HG03139 (cell line): ENCODE measurements around the gene ATP6V0C.

ENCODE experiments used
- ATAC-seq: cut with Tn5 transposase; IDR thresholded peaks from one replicate; pipeline ENCODE4 v1.9.1; 2021; ENCODE audit not compliant: unreplicated experiment

Gene ATP6V0C

DNA sequence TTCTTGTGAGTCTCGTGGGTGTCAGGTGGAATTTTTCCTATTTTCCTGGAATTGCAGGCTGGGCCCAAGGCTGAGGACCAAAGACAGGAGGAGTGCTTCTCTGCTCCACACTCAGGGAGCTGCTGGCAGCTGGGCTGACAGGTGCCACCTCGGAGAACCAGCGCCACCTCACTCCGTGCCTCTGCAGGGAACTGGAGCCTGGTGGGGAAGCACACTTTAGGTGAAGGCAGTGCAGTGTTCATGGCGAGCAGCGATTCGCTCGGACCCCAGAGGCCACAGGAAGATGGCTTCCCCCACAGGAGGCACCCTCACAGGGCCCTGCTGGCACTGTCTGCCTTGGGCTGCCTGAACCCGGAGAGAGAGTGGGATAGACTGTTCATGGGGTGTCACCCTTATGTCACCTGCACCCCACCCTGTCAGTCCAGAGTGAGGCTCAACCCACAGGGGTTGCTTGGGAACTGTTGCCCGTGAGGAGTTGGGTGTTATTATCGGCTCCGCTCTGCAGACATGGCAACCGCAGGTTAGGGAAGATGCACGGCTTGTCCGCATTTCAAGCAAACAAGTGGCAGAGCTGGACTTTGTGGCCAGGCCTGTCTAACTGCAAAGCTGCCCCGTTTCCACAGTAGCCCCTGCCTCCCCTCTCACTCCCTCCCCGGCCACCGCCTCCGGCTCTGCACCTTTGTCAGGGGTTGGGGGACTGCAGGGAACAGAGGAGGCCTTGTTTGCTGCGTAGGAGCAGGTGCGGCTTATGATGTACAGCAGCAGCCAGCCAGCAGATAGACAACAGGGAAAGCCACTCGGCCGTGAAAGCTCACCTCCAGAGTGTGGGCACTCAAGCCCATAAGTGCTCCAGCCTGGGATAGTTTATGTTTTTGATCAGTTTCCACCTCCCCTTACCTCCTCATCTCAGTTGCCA, 23.3 kb upstream of the ATP6V0C start:
- no peak for ATAC-seq

DNA sequence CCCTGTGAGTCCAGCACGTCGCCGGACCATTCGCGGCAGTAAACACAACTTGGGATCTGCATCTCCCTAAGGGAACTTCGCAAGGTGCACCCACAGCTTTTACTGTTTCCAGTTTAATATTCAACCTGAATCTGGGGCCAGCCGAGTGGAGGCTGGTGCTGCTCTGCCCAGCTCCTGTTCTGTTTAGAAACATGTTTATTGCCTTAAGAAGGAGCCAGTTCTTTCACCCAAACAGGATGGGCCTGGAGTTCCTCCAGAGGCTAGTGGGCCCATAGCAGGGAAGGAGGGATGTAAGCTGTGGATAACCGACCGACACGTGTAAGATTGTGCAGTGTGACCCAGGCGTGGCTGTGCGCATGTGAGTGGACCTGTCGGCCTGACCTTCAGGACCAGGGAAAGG, 21.5 kb upstream of the ATP6V0C start:
- ATAC-seq = no peak

DNA sequence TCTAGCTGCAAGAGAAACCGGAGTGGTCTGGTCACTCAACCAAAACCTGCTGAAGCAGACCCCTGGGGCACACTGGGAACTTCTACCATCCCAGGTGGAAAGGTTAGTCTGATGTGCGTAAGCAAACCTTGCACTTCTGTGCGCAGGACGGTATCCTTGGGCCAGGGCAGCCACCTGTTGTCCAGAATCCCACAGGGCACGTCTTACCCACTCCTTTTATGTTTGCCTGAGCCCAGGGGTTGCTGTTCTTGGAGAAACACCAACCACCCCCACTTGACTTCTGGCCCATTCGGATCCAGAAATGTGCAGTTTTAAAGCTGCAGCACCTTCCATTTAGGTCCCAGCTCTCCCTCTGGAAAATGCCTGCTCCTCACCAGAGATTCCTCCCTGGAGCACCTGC, 20.1 kb upstream of the ATP6V0C start:
- no peak for ATAC-seq

DNA sequence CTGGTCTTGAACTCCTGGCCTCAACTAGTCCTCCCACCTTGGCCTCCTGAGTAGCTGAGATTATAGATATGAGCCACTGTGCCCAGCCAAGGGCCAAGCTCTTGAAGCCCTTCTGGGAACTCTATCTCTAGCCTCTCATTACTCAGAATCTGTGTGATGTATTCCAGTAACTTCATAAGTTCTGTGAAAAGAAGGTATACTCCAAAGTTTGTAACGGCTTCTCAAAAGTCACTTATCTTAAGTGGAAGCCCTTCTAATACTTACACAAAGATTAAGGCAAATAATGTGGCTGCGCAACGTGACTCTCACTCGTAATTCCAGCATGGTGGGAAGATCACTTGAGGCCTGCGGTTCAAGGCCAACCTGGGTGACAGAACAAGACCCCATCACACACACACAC, 19.1 kb upstream of the ATP6V0C start:
- ATAC-seq = no peak

DNA sequence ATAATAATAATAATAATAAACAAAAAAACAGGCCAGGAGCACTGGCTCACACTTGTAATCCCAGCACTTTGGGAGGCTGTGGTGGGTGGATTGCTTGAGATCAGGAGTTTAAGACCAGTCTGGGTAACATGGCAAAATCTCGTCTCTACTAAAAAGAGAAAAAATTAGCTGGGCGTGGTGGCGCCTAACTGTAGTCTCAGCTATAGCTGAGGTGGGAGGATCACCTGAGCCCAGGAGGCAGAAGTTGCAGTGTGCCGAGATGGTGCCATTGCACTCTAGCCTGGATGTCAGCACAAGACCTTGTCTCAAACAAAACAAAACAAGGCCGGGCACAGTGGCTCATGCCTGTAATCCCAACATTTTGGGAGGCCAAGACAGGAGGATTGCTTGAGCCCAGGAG, 18.7 kb upstream of the ATP6V0C start:
- ATAC-seq = no peak

DNA sequence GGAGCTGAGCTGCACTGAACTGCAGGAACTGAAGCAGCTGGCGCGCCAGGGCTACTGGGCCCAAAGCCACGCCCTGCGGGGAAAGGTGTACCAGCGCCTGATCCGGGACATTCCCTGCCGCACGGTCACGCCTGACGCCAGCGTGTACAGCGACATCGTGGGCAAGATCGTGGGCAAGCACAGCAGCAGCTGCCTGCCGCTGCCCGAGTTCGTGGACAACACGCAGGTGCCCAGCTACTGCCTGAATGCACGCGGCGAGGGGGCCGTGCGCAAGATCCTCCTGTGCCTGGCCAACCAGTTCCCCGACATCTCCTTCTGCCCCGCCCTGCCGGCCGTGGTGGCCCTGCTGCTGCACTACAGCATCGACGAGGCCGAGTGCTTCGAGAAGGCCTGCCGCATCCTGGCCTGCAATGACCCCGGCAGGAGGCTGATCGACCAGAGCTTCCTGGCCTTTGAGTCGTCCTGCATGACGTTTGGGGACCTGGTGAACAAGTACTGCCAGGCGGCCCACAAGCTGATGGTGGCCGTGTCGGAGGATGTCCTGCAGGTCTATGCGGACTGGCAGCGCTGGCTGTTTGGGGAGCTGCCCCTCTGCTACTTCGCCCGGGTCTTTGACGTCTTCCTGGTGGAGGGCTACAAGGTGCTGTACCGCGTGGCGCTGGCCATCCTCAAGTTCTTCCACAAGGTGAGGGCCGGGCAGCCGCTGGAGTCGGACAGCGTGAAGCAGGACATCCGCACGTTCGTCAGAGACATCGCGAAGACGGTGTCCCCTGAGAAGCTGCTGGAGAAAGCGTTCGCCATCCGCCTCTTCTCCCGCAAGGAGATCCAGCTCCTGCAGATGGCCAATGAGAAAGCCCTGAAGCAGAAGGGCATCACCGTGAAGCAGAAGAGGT, 17.3 kb upstream of the ATP6V0C start:
- no peak for ATAC-seq

DNA sequence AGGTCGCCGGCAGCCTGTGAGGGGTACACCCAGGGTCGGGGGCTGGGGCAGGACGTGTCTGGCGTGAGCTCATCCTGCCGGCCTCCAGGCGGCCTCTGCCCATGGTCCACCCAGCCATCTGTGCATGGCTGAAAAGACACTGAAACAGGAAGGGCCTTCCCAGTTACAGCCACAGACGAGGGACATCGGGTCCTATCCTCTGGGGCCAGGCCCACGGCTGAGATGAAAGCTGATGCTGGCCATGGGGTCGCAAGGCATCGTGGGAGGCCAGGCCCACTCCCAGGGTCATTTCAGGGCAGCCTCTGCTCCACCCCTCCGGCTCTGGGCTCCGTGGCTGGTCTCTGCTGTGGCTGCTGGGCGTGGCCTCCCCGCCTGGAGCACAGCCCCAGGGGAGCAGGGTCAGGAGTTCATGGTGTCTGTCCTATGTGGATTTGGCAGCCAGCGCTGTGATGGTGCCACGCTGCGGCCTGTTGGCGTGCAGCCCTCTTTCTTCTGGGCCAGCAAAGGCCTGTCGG, 16.6 kb upstream of the ATP6V0C start:
- ATAC-seq = no peak

DNA sequence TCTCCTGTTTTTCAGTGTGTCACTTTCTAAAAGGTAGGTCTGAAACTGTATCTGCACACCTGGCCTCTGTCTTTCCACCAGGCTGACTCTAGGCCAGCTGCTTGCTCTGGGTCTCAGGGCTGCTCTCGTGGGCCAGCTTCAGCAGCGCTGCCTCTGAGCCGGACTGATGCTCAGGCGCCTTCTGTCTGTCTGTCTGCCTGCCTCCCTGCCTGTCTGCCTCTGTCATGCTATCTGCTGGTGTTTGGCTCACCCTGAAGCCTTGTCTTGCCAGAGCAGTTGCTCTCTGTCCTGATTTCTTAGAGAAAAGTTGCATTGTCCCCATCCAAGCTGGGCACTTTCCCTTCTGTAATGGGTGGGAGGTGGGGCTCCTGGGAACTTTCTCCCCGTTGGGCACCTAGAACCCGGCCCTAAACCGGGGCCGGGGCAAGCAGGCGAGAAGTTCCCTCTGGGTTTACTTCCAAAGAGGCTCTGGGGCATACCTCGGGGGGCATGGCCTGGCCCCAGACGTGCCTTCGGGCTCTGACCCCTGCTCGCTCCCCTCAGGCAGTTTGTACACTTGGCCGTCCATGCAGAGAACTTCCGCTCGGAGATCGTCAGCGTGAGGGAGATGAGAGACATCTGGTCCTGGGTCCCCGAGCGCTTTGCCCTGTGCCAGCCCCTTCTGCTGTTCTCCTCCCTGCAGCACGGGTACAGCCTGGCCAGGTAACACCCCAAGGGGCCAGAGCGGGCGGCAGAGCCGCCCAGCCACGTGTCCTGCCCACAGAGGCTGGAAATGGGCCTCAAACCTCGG, 15.9 kb upstream of the ATP6V0C start:
- no peak for ATAC-seq

DNA sequence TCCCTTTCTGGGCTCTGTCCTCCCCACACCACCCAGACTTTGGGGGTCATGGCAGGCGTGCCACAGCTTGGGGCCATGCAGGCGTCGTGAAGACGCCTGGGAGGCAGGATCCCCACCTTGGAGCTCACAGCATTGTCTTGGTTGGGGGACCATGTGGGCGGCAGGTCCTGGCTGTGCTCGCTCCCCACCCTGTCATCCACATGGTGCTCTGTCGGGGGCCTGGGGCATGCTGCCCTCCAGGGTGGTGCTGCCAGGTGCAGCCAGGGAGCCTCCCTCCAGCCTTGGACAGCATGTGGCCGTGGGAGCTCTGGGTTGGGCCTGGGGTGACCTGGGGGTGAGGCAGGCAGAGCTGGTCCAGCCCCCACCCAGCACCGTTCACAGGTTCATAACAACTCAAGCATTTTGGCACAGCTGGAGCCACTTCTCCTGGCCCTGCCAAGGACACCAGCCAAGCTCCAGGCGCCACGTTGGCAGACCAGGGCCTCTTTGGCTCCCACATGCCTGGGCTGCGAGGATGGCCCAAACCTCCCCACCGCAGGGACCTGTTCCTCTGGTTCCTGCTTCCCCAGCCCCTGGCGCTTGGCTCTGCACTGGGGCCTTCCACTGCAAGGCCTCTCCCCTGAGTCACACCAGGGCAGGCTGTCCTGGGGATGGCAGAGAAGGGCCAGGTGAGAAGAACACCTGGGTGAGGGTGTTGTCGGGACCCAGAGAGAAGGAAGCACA, 15.1 kb upstream of the ATP6V0C start:
- ATAC-seq = no peak

DNA sequence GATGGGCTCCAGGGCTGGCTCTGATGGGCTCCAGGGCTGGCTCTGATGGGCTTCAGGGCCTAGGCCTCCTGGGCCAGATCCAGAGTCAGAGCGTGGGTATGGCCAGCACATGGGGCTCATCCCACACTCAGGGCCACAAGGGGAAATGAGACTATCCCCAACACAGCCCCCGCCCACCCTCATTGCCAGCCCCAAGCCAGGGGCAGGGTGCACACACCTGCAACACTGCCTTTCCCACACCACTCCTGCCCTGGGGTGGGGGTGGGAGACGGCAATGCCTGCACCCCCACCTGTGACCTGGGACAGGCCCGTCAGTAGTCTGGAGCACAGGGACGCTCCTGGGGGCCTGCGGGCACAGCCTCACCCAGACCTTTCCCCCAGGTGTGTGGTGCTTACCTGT, 14.3 kb upstream of the ATP6V0C start:
- ATAC-seq = no peak

DNA sequence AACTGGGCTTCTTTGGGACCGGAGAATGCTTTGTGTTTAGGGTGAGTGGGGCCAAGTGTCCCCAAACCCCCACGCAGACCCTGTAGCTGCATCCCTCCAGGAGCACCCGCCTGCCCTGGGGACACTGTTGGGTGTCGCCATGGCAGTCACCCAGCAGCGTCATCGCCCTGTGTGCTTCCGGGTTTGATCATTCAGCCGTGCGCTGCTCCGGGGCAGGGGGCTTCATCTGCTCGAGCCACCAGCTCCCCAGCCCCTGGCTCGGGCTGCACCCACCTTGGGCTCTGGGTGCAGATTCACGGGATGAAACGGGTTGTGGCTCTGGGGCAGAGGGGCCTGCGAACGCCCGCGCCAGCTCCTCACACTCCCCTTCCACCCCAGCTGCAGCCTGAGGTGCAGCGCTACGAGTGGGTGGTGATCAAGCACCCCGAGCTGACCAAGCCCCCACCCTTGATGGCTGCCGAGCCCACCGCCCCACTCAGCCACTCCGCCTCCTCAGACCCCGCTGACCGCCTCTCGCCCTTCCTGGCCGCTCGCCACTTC, 13.8 kb upstream of the ATP6V0C start:
- no peak for ATAC-seq

DNA sequence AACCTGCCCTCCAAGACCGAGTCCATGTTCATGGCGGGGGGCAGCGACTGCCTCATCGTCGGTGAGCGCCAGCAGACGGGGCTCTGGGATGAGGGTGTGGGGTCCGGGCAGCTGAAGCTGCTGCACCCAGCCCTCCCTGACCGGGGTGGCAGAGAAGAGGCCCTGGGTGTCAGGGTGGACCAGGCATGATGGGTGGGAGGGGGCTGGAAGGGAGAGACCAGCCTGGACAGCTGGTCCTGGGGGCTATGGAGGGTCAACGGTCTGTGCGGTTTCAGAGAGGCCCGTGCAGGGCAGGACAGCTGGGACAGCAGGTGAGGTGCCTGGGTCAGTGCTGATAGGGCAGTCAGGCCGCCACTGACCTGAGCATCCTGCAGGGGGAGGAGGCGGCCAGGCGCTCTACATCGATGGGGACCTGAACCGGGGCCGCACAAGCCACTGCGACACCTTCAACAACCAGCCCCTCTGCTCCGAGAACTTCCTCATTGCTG, 13.3 kb upstream of the ATP6V0C start:
- ATAC-seq = no peak

DNA sequence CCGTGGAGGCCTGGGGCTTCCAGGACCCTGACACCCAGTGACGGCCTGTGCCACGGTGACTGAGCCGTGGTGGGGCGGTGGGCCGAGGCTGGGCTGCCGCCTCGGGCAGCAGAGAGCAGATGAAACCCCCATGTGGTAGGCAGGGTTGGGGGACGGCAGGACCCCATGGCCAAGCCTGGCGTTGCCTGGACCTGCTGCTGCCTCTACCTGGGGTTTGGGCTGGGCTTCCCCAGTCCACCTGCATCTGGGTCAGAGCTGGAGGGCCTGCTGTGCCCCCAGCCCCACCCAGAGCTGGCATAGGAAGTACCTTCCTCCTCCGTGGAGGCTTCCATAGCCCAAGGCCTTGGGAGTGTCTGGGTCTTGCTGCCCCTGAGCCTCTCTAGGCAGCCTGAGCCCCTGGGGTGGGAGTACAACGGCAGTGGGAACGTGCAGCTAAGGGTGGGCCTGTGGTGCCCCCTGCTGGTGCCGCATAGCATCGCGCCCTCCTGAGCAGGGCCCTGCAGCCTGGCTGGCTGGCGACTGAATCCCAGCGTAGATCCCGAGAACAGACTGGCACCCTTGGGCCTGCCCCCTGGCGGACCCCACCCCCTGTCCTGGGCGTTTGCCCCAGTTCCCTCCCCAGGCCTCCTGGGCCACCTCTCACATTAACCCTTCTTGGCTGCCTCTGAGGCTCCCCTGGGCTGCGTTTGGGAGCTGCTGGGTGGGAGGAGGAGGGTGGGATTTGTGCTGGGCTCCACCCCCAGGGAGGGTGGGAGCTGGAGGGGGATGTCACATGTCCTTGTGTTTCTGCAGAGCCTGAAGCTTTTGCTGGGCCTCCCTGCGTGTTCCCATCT, 12.6 kb upstream of the ATP6V0C start:
- peak; percentile 63 for ATAC-seq

DNA sequence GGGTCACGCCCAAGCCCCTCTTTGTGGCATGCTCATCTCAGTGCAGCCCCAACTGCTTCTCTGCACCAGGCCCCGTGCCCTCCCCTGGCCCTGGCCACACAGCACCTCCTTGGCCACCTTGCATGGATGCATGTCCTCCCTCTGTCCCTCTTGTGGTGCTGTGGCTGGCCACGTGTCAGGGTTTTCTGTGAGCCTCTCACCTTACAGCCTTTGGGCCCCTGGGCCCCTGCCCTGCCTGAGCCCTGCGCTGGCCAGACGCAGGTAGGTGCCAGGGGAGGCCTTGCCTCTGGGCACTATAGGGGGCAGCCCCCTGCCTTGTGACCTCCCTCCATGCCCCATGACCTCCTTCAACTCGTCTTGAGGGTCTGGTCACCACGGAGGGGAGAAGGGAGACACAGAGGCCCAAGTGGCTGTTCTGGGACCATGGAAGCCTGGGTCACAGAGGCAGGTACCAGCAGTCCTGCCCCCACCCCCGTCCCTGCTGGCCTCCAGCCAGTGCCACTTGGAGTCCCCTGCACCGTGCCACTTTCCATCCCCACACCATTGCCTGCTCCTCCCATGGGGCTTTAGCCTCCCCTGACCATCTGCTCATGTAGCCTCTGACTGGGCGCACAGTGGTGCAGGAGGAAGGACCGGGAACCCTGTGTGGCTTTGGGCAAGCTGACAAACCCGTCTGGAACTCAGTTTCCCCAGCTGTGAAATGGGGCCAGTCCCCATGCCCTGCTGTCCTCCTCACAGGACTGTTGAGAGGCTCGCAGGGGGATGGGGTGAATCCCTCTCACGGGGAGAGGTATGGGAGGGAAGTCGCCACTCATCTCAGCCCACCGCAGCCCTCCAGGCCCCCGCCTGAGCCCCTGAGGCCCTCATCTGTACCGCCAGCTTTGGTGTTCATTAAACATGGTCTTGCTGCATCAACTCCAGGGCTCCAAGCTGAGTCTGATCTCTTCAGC, 11.5 kb upstream of the ATP6V0C start:
- no peak for ATAC-seq

DNA sequence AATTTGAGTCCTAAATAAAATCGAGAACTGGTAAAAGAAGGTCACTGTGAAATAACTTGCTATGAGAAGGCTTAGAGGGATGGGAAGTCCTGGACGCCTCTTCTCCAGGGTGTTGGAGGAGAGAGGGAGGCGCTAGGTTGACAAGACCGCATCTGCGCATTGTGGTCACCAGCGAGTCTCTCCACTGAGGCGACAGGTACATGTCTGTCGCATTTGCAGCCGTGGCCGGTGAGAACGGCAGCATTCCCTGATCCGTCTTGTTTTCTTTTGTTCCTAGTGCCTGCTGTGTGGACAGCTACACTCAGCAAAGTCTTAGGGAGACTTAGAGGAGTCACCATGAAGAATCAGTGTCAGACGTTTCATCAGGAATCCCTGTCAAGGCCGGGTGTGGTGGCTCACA, 8.1 kb upstream of the ATP6V0C start:
- ATAC-seq = no peak

DNA sequence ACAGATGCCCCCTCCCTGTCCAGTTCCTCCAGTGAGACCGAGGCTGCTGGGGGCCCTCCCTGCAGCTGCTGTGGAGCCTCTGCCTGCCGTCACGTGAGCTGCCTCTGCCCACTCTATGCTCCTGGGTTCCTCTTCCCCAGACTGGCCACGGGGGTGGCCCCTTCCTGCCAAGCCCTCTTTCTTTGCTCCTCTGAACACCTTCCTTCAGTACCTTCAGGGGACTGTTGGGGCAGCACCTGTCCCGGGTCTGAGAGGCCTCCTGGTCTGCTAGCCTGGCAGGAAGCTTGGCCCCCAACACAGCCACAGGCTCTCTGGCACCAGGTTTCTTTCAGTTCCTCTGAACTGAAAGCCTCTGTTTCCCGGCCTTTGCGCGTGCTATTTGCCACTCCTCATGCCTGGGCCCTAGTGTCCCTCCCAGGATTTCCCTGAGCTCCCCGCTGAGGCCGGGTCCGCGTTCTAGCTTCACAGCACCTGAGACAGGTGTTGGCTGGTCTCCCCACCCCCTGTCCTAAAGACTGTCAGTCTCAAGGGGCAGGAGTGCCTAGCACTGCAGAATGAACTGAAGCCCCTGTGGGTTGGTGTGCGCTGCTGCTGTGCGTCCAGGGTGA, 6.6 kb upstream of the ATP6V0C start:
- no peak for ATAC-seq

DNA sequence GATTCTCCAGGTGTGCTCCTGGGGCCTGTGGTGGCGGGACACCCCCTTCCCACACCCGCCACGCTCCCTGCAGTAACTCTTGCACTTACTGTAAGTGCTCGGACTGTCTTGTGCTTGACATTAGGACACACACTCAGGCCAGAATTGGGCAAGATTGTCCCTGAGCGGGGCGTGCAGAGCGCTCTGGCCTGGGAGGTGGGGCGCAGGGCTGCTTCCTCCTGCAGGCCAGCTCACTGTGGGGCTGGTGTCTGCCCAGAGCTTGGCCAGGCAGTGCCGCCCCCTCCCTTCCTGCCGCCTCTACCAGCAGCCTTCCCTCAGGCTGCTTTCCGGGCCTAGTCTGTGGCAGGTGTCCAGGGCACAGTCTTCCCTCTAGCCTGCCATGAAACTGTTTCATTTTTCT, 6.1 kb upstream of the ATP6V0C start:
- ATAC-seq = no peak
